Neuronal stem cell (in vitro differentiated cells): Measurements from ENCODE around the gene ZNF385B.
"Not testable (repeated sequence)": the region's sequence is repeated elsewhere in the genome, so short reads cannot be mapped to it uniquely, and the experiment has no call there.

ENCODE experiments used
- DNase-seq: peaks from one replicate; pipeline ENCODE4 v3.0.0-alpha.2; 2013; ENCODE audit warnings: low spot score
- H2AFZ ChIP-seq: one replicate; pipeline ENCODE4 v1.6.1; 2013; ENCODE audit warnings: mild to moderate bottlenecking, low read length, inconsistent platforms
- H2AK5ac ChIP-seq: 2 replicates; pipeline ENCODE4 v1.6.1; 2013; ENCODE audit warnings: low read depth, mild to moderate bottlenecking, inconsistent platforms, low read length, moderate library complexity, mixed read lengths
- H2BK120ac ChIP-seq: 2 replicates; pipeline ENCODE4 v1.6.1; 2013; ENCODE audit warnings: low read depth, mild to moderate bottlenecking, inconsistent platforms, low read length, moderate library complexity, mixed read lengths
- H2BK12ac ChIP-seq: one replicate; pipeline ENCODE4 v1.6.1; 2013; ENCODE audit warnings: low read length, inconsistent platforms
- H2BK15ac ChIP-seq: 2 replicates; pipeline ENCODE4 v1.6.1; 2013; ENCODE audit warnings: mild to moderate bottlenecking, low read length, inconsistent platforms, mixed read lengths
- H2BK5ac ChIP-seq: one replicate; pipeline ENCODE4 v1.6.1; 2013; ENCODE audit warnings: inconsistent platforms, mild to moderate bottlenecking, low read length, moderate library complexity
- H3K14ac ChIP-seq: one replicate; pipeline ENCODE4 v1.6.1; 2013; ENCODE audit warnings: low read length, inconsistent platforms
- H3K18ac ChIP-seq: 2 replicates; pipeline ENCODE4 v1.6.1; 2013; ENCODE audit warnings: low read length, inconsistent platforms
- H3K23ac ChIP-seq: 2 replicates; pipeline ENCODE4 v1.6.1; 2013; ENCODE audit warnings: low read depth, mild to moderate bottlenecking, mixed read lengths, low read length, inconsistent platforms; ENCODE audit not compliant: poor library complexity
- H3K27ac ChIP-seq: replicated peaks from 3 replicates; pipeline ENCODE4 v1.5.1; 2013; ENCODE audit warnings: low read length, inconsistent platforms
- H3K27me3 ChIP-seq, 3 experiments: 2 replicates each; pipeline ENCODE4 v1.6.1; 2013; ENCODE audit warnings: low read length in 3 of 3, mild to moderate bottlenecking in 2 of 3, inconsistent platforms in 1 of 3, low read depth in 1 of 3, mixed read lengths in 1 of 3, moderate library complexity in 1 of 3; ENCODE audit not compliant: control insufficient read depth in 3 of 3, insufficient read depth in 3 of 3
- H3K36me3 ChIP-seq, 2 donors: replicated peaks in 1 of 2; 2 replicates each; pipeline ENCODE4 v1.6.1; 2013; ENCODE audit warnings: low read length in 2 of 2; ENCODE audit not compliant: control insufficient read depth in 2 of 2, insufficient read depth in 2 of 2
- H3K4ac ChIP-seq: 2 replicates; pipeline ENCODE4 v1.6.1; 2013; ENCODE audit warnings: inconsistent platforms, mild to moderate bottlenecking, low read length, moderate library complexity
- H3K4me1 ChIP-seq, 2 donors: 1 replicate in 1 of 2; 2 replicates in 1 of 2; pipeline ENCODE4 v1.6.1; 2013; ENCODE audit warnings: low read length in 2 of 2, low read depth in 1 of 2; ENCODE audit not compliant: control insufficient read depth in 2 of 2, insufficient read depth in 1 of 2
- H3K4me2 ChIP-seq: one replicate; pipeline ENCODE4 v1.6.1; 2013; ENCODE audit warnings: mild to moderate bottlenecking, low read length, inconsistent platforms; ENCODE audit not compliant: insufficient read depth, poor library complexity, severe bottlenecking
- H3K4me3 ChIP-seq, 2 donors: 2 replicates each; pipeline ENCODE4 v1.5.1; 2013; ENCODE audit warnings: low read length in 2 of 2, mild to moderate bottlenecking in 2 of 2, inconsistent platforms in 1 of 2, moderate library complexity in 1 of 2
- H3K79me1 ChIP-seq: one replicate; pipeline ENCODE4 v1.6.1; 2013; ENCODE audit warnings: low read depth, mild to moderate bottlenecking, inconsistent platforms, low read length, moderate library complexity
- H3K9ac ChIP-seq: one replicate; pipeline ENCODE4 v1.6.1; 2013; ENCODE audit warnings: mild to moderate bottlenecking, low read depth, low read length, inconsistent platforms; ENCODE audit not compliant: poor library complexity
- H3K9me3 ChIP-seq, 2 donors: replicated peaks in 1 of 2; 2 replicates each; pipeline versions ENCODE3 to v1.6.1; 2013; ENCODE audit warnings: low read length in 2 of 2, mild to moderate bottlenecking in 2 of 2, inconsistent platforms in 1 of 2, low read depth in 1 of 2, mixed read lengths in 1 of 2, moderate library complexity in 1 of 2; ENCODE audit not compliant: control insufficient read depth in 2 of 2, insufficient read depth in 1 of 2
- H4K8ac ChIP-seq: one replicate; pipeline ENCODE4 v1.6.1; 2013; ENCODE audit warnings: low read depth, mild to moderate bottlenecking, inconsistent platforms, low read length, moderate library complexity
- H4K91ac ChIP-seq: one replicate; pipeline ENCODE4 v1.6.1; 2013; ENCODE audit warnings: low read length, low read depth, mild to moderate bottlenecking, inconsistent platforms; ENCODE audit not compliant: poor library complexity
- WGBS, 2 donors: extraction: QIAGEN DNeasy Blood & Tissue Kit; methylation state at CpG; one replicate each; pipeline ENCODE4 v1.1.7; 2013; ENCODE audit warnings: missing lambda C conversion rate in 2 of 2, mixed read lengths in 1 of 2; ENCODE audit not compliant: insufficient read length in 2 of 2, insufficient replicate concordance in 1 of 2; ENCODE audit errors: extremely low coverage in 2 of 2; 5-methylcytosine and 5-hydroxymethylcytosine counted together

Gene ZNF385B

DNA sequence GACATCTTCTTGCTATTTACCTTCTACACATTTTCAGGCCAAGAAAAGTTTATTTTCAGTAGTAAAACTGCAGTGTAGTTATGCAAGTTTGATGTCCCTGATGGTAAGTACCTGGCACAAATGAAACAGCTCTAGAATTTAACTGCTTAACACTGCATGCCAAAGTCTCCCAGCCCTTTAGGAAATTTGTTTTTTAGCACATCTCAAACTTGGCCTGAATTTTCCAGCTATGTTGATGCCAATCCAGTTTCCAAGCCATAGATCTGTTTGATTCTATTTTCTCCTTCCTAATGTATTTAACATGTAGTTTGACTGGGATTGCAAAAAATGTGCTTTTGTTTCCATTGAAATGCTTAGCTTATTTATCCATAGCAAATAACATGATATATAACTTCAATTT, 29.3 kb upstream of the ZNF385B start:
- H2BK12ac ChIP-seq: no peak overlapping the region
- no peaks in the 10 kb centered on the region for H3K4me1 ChIP-seq
- H3K4me2 ChIP-seq: no peak overlapping the region
- H2BK120ac ChIP-seq: no peak overlapping the region
- no peak overlapping the region for H3K14ac ChIP-seq
- H2AK5ac ChIP-seq: no peak overlapping the region
- no peak overlapping the region for H3K4me3 ChIP-seq
- H4K8ac ChIP-seq: no peak overlapping the region
- no peak overlapping the region for H3K27ac ChIP-seq
- no peaks in the 10 kb centered on the region for H3K9me3 ChIP-seq
- DNase-seq: no peak
- H3K9ac ChIP-seq: no peak overlapping the region
- no peaks in the 10 kb centered on the region for H3K36me3 ChIP-seq
- no peak overlapping the region for H3K23ac ChIP-seq
- H2BK15ac ChIP-seq: no peak overlapping the region
- no peak overlapping the region for H4K91ac ChIP-seq
- no peak overlapping the region for H3K18ac ChIP-seq
- H3K79me1 ChIP-seq: no peaks in the 10 kb centered on the region
- H3K4ac ChIP-seq: no peak overlapping the region
- no peak overlapping the region for H2BK5ac ChIP-seq
- H3K27me3 ChIP-seq: peaks cover 0 to 7% (median 0%) of the 10 kb centered on the region in 3 experiments
- no peak overlapping the region for H2AFZ ChIP-seq

- not testable (repeated sequence) for H3K4me3 ChIP-seq
Measured at GRCh38 chr2:179888642-179889041, 27.2 kb upstream of the ZNF385B start.

GRCh38 chr2:179884193-179884592, 22.8 kb upstream of the ZNF385B start:
- Histone ChIP-seq H3K9me3 (no peaks in the 10 kb centered on the region), H2BK120ac (no peak overlapping the region), H3K27ac (no peak overlapping the region), H3K27me3 (no peaks in the 10 kb centered on the region), H3K4me3 (no peak overlapping the region), H2BK15ac (no peak overlapping the region), H4K8ac (no peak overlapping the region), H3K14ac (no peak overlapping the region), H2BK5ac (no peak overlapping the region), H2BK12ac (peak overlapping the region; percentile 50), H3K4me2 (no peak overlapping the region), H3K23ac (no peak overlapping the region), H3K79me1 (no peaks in the 10 kb centered on the region), H3K18ac (peak overlapping the region; percentile 15), H3K4ac (no peak overlapping the region), H2AK5ac (no peak overlapping the region), H4K91ac (no peak overlapping the region), H3K36me3 (no peaks in the 10 kb centered on the region), H2AFZ (peak overlapping the region; percentile 76), H3K4me1 (peaks cover 6 to 13% of the 10 kb centered on the region in 2 donors), H3K9ac (no peak overlapping the region)
- WGBS, 2 donors: no CpG with 5 or more reads among the region's 8 CpGs
- DNase-seq: no peak

More at GRCh38 chr2:179888642-179889041, 27.2 kb upstream of the ZNF385B start:
- not testable (repeated sequence) for H4K8ac ChIP-seq, H2AFZ ChIP-seq, H3K9ac ChIP-seq, H3K23ac ChIP-seq, H3K27me3 ChIP-seq, H3K14ac ChIP-seq, H3K36me3 ChIP-seq, H3K27ac ChIP-seq, H3K9me3 ChIP-seq, DNase-seq, H3K4ac ChIP-seq, H2AK5ac ChIP-seq, H3K18ac ChIP-seq, H2BK5ac ChIP-seq, H2BK120ac ChIP-seq, H3K4me2 ChIP-seq, H4K91ac ChIP-seq, H2BK15ac ChIP-seq, H3K79me1 ChIP-seq, H2BK12ac ChIP-seq, H3K4me1 ChIP-seq
- WGBS, 2 donors: no CpG with 5 or more reads among the region's 6 CpGs

- no CpG with 5 or more reads among the region's 6 CpGs for WGBS, 2 donors
- Histone ChIP-seq H2BK12ac (no peak overlapping the region), H2BK120ac (no peak overlapping the region), H4K91ac (no peak overlapping the region), H2AK5ac (no peak overlapping the region), H3K4ac (no peak overlapping the region), H2BK15ac (no peak overlapping the region), H3K4me3 (no peak overlapping the region), H3K4me2 (no peak overlapping the region), H3K36me3 (no peaks in the 10 kb centered on the region), H3K23ac (no peak overlapping the region), H3K27me3 (no peaks in the 10 kb centered on the region), H2BK5ac (no peak overlapping the region), H3K9ac (no peak overlapping the region), H3K27ac (no peak overlapping the region), H3K9me3 (no peaks in the 10 kb centered on the region), H3K14ac (no peak overlapping the region), H4K8ac (no peak overlapping the region), H3K79me1 (no peaks in the 10 kb centered on the region), H2AFZ (peak overlapping the region; percentile 76), H3K18ac (no peak overlapping the region), H3K4me1 (peaks cover 6 to 13% of the 10 kb centered on the region in 2 donors)
- DNase-seq: no peak
Measured at GRCh38 chr2:179882851-179883806, 21.7 kb upstream of the ZNF385B start.
